Astrocyte of the cerebellum (primary cell): ENCODE measurements around the gene FBN2.
"Not testable (repeated sequence)": the region's sequence is repeated elsewhere in the genome, so short reads cannot be mapped to it uniquely, and the experiment has no call there.

ENCODE experiments used
- DNase-seq: peaks from one replicate; pipeline ENCODE4 v3.0.0-alpha.2; 2011; ENCODE audit warnings: low read depth
- H3K4me3 ChIP-seq: 2 replicates; pipeline ENCODE4 v1.5.1; 2011; ENCODE audit warnings: mild to moderate bottlenecking, low read depth, low read length, moderate library complexity
- in situ Hi-C: cut with HindIII; loops from 2 replicates; pipeline ENCODE4 v1.10.0; 2017; ENCODE audit warnings: low sequenced_read_pairs
- TF ChIP-seq, protein P1 (sequence below): IDR thresholded peaks from 2 replicates; pipeline ENCODE4 v1.5.1; 2012; ENCODE audit warnings: low read length, low read depth, moderate library complexity, mild to moderate bottlenecking; ENCODE audit errors: missing control alignments

Gene FBN2

DNA sequence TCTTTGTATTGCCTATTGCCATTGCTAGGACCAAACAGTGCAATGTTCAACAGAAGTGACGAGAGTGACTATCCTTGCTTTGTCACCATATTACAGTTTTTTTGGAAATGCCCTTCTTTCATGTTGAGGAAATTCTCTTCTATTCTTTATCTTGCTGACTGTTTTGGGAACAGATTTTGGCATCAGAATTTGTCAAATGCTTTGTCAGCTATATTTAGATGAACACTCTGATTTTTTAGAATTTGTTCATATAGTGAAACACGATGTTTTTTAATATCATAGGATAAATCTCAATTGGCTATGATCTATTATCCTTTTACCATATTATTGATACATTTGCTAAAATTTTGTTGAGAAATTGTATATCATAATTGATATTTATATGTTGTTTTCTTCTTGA is 31.4 kb downstream of the FBN2 start:
- no peak for DNase-seq
- TF ChIP-seq, protein P1, sequence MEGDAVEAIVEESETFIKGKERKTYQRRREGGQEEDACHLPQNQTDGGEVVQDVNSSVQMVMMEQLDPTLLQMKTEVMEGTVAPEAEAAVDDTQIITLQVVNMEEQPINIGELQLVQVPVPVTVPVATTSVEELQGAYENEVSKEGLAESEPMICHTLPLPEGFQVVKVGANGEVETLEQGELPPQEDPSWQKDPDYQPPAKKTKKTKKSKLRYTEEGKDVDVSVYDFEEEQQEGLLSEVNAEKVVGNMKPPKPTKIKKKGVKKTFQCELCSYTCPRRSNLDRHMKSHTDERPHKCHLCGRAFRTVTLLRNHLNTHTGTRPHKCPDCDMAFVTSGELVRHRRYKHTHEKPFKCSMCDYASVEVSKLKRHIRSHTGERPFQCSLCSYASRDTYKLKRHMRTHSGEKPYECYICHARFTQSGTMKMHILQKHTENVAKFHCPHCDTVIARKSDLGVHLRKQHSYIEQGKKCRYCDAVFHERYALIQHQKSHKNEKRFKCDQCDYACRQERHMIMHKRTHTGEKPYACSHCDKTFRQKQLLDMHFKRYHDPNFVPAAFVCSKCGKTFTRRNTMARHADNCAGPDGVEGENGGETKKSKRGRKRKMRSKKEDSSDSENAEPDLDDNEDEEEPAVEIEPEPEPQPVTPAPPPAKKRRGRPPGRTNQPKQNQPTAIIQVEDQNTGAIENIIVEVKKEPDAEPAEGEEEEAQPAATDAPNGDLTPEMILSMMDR, result no peak
- no peak overlapping the region for H3K4me3 ChIP-seq
- in situ Hi-C loops, result loop anchor here (25.0 kb wide), 1 partner anchor 331 kb away; no protein-coding TSS in a partner anchor

DNA sequence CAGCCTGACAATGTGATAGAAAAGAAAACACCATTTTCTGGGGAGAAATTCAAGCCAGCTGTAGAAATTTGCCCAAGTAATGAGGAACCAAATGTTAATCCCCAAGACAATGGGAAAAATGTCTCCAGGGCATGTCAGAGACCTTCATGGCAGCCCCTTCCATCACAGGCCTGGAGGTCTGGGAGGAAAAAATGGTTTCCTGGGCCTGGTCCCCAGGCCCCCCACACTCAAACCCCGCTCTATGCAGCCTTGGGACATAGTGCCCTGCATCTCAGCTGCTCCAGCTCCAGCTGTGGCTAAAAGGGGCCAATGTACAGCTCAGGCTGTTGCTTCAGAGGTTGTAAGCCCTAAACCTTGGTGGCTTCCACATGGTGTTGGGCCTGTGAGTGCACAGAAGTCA is 34.3 kb downstream of the FBN2 start:
- in situ Hi-C loops, result loop anchor here (25.0 kb wide), 1 partner anchor 334 kb away; no protein-coding TSS in a partner anchor
- DNase-seq, H3K4me3 ChIP-seq: not testable (repeated sequence)

DNA sequence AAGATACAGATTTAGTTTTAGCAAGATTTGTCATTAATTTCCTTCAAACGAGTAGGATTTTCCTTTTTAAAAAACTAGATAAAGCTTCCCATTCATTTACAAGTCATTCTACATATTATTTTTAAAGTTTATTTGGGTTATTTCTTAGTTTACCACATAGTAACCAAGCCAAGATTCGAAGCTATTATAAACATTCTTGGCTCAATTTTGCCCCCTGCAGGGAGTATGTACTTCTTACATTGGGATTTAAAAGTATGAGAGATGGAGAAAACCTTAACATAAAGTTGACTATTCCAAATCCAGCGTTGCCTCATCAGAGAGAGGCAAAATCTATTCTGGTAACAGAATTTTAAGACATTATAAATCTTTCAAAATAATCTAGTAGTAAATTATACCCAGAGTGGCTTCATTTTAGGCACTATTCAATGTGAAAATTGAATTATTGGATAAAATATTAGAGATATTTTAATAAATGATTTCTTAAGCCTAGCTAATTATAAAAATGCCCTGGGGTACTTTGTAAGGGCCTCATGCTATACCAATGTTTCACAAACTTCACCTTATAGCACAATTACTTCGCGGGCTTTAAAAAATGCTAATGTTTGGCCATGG is 39.1 kb downstream of the FBN2 start:
- DNase-seq, result peak; percentile 85
- no peak overlapping the region for H3K4me3 ChIP-seq
- TF ChIP-seq, protein P1, result peak; percentile 34
- in situ Hi-C loops, result loop anchor here (25.0 kb wide), 1 partner anchor 287 kb away; no protein-coding TSS in a partner anchor

DNA sequence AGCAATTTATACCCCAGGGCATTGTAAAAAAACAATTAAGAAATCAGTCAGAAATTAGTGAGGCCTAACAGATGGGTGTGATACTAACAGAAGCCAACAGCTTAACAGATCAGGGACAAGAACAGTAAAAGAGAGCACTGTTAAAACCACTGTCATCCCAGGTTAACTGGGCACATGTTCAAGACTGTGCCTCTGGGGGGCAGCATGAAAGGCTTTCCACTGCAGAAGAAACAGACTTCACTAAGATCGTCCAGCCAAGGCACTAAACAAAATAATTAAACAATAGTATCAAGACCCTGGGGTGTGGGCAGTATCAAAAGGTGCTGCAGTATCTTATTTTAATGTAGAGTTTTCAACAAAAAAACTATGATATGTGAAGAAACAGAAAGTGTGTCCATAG is 43.5 kb downstream of the FBN2 start:
- TF ChIP-seq, protein P1, result peak; percentile 25
- DNase-seq, result no peak
- no peak overlapping the region for H3K4me3 ChIP-seq
- in situ Hi-C loops, result loop anchor here (25.0 kb wide), 1 partner anchor 282 kb away; no protein-coding TSS in a partner anchor

DNA sequence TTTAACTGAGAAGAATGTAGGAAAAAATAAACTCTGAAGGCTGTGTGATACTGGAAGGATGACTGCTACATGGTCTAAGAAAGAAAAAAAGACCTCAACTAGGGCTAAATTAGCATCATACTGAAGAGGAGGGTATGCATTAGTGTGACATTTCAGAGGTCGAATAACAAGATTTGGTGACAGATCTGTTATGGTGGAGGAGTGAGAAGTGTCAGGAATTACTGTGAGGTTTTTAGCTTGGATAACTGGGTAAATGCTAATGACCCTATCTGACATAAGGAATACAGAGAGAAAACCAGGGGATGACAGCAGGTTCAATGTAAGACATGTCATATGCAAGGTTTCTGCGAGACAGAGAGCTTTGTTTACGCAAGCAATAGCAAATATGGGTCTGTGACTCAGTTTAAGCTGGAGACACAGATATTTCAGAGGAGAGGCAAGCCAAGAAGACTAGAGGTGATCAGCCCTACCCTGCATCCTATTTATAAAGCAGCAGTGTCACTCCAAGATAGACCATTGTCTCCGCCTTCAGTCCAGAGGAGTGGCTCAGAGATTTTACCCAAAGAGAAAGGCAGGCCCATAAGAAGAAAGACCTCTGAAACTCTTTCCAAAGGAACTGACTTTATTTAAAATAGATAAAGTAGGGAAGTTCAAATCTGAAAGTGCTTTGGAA is 44.3 kb downstream of the FBN2 start:
- in situ Hi-C loops, result loop anchor here (25.0 kb wide), 1 partner anchor 281 kb away; no protein-coding TSS in a partner anchor
- H3K4me3 ChIP-seq, result no peak overlapping the region
- TF ChIP-seq, protein P1, result no peak
- no peak for DNase-seq

DNA sequence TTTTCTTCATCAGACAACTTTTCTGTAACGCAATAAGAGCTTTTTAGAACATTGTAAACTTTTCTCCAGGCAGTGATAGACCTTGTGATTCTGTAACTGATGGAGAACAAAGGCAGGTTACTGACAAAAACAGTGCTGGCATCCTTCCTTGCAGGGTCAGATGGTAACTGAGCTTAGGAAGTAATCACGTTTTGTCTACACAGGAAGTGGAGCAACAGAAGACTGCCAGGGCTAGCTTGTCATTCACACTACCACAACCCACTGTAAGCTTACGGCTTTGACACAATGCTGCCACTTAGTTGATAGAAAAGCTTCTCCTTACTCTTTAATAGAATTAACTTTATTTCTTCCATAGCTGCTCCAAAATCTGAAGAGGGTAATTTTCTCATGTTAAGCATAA is 46.8 kb downstream of the FBN2 start:
- peak; percentile 4 for DNase-seq
- TF ChIP-seq, protein P1, result no peak
- in situ Hi-C loops, result loop anchor here (25.0 kb wide), 1 partner anchor 279 kb away; no protein-coding TSS in a partner anchor

DNA sequence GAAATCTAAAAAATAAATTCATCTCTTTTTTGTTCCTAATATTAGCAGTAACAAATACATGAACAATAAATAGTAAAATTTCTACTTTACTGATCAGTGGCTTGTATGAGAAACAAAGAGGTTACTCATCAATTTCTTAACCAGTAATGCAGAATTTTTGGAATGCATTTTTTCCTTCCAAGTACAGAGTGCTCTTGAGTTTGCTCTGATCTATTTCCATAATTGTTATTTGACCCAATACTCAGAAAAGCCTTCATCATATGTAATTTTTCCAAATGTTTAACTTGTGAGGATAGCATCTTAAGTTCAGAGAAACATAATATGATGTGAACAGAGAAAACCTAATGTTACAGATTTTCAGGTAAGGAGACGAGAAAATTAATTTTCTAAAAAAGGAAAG is 47.3 kb downstream of the FBN2 start:
- in situ Hi-C loops, result loop anchor here (25.0 kb wide), 1 partner anchor 278 kb away; no protein-coding TSS in a partner anchor
- peak; percentile 3 for DNase-seq
- no peak overlapping the region for H3K4me3 ChIP-seq
- TF ChIP-seq, protein P1, result no peak

More for the DNA sequence above, 46.8 kb downstream of the FBN2 start:
- no peak overlapping the region for H3K4me3 ChIP-seq
